HepG2 (cell line): ENCODE measurements around the gene ATG4B. TPM values are rescaled to one million over a fixed set of nuclear protein-coding genes. Genes with fewer than 3 reads are reported as not detected.

Experiments
- BORCS8-MEF2B ChIP-seq: sonication (generic); formaldehyde crosslinking; IDR thresholded peaks from 2 replicates; pipeline ENCODE4 v1.8.0; 2022; ENCODE audit warnings: mild to moderate bottlenecking, missing genetic modification reagents
- CAMTA2 ChIP-seq: sonication (generic); formaldehyde crosslinking; IDR thresholded peaks from 2 replicates; pipeline ENCODE4 v1.4.0; 2020; ENCODE audit warnings: mild to moderate bottlenecking, missing genetic modification reagents, borderline replicate concordance
- CENPX ChIP-seq: sonication (generic); formaldehyde crosslinking; IDR thresholded peaks from 2 replicates; pipeline ENCODE4 v1.9.0; 2021; ENCODE audit warnings: mild to moderate bottlenecking, missing genetic modification reagents, moderate library complexity
- CHD4 ChIP-seq: fragments of 200-600 bp; sonication (generic); IDR thresholded peaks from 2 replicates; pipeline ENCODE4 v1.7.0; 2017; ENCODE audit warnings: mild to moderate bottlenecking, low read length, borderline replicate concordance
- FOSL1 ChIP-seq: sonication (generic); formaldehyde crosslinking; IDR thresholded peaks from 2 replicates; pipeline ENCODE4 v1.9.0; 2021; ENCODE audit warnings: missing genetic modification reagents, borderline replicate concordance
- HHEX ChIP-seq: IDR thresholded peaks from 2 replicates; pipeline ENCODE4 v1.6.1; 2016; ENCODE audit warnings: control low read depth
- HMG20B ChIP-seq: conservative IDR thresholded peaks from 2 replicates; pipeline ENCODE4 v1.6.1; 2016; ENCODE audit warnings: missing genetic modification reagents, missing compliant biosample characterization
- IKZF4 ChIP-seq: sonication (generic); formaldehyde crosslinking; IDR thresholded peaks from 2 replicates; pipeline ENCODE4 v1.5.1; 2020; ENCODE audit warnings: borderline replicate concordance, mild to moderate bottlenecking, low read depth, missing genetic modification reagents; ENCODE audit errors: not compliant biosample characterization
- KLF11 ChIP-seq: IDR thresholded peaks from 2 replicates; pipeline ENCODE4 v1.6.1; 2016; ENCODE audit warnings: missing compliant biosample characterization
- PHB2 ChIP-seq: fragments of 450-650 bp; IDR thresholded peaks from 2 replicates; pipeline ENCODE4 v1.6.1; 2018; ENCODE audit not compliant: partially characterized antibody
- POLR2AphosphoS2 ChIP-seq: IDR thresholded peaks from 2 replicates; pipeline ENCODE4 v1.6.1; 2011; ENCODE audit warnings: low read depth, low read length, improper control_type of control experiment
- SAFB2 ChIP-seq: sonication (generic); formaldehyde crosslinking; IDR thresholded peaks from 2 replicates; pipeline ENCODE4 v1.5.1; 2020; ENCODE audit warnings: missing genetic modification reagents, low read depth, mild to moderate bottlenecking, borderline replicate concordance
- ZBTB7A ChIP-seq: sonication (generic); formaldehyde crosslinking; IDR thresholded peaks from 2 replicates; pipeline ENCODE4 v1.8.0; 2022; ENCODE audit warnings: mild to moderate bottlenecking, missing genetic modification reagents
- ZFP82 ChIP-seq: sonication (generic); formaldehyde crosslinking; IDR thresholded peaks from 2 replicates; pipeline ENCODE4 v1.5.1; 2020; ENCODE audit warnings: mild to moderate bottlenecking, missing genetic modification reagents, borderline replicate concordance
- ZNF343 ChIP-seq: sonication (generic); formaldehyde crosslinking; IDR thresholded peaks from 2 replicates; pipeline ENCODE4 v1.4.0; 2020; ENCODE audit warnings: mild to moderate bottlenecking, missing genetic modification reagents
- ZNF367 ChIP-seq: sonication (generic); formaldehyde crosslinking; IDR thresholded peaks from 2 replicates; pipeline ENCODE4 v1.4.0; 2020; ENCODE audit warnings: missing genetic modification reagents, borderline replicate concordance
- ZNF749 ChIP-seq: sonication (generic); formaldehyde crosslinking; IDR thresholded peaks from 2 replicates; pipeline ENCODE4 v1.8.0; 2022; ENCODE audit warnings: mild to moderate bottlenecking, missing genetic modification reagents, moderate library complexity, borderline replicate concordance
- polyA plus RNA-seq, 8 experiments: library from polyadenylated mRNA; depleted of rRNA in 3 of 8; stranded (reverse) in 7 of 8; unstranded in 1 of 8; fragments of >200 nt; fragmentation: Illumina TruSeq in 4 of 8; extraction: Trizol in 4 of 8; gene quantifications; 2 replicates each; pipeline versions ENCODE4 v1.2.1 to v1.2.3, GENCODE V29; 2011 to 2016; ENCODE audit warnings: low read depth in 4 of 8, missing spikeins in 1 of 8, mixed read lengths in 1 of 8; ENCODE audit not compliant: insufficient read depth in 1 of 8
- total RNA-seq, 5 experiments: library from RNA; depleted of rRNA; stranded (reverse); fragments of >200 nt; fragmentation: Illumina TruSeq; extraction: Trizol; gene quantifications; 2 replicates each; pipeline ENCODE4 v1.2.3, GENCODE V29; 2016; ENCODE audit warnings: low read depth in 1 of 5
- TF ChIP-seq, protein P1 (sequence below): sonication (generic); formaldehyde crosslinking; IDR thresholded peaks from 2 replicates; pipeline ENCODE4 v1.5.1; 2020; ENCODE audit warnings: missing genetic modification reagents, mild to moderate bottlenecking, borderline replicate concordance
- TF ChIP-seq, protein P2 (sequence below): IDR thresholded peaks from 2 replicates; pipeline ENCODE4 v1.6.1; 2016
- TF ChIP-seq, protein P3 (sequence below): sonication (generic); formaldehyde crosslinking; IDR thresholded peaks from 2 replicates; pipeline ENCODE4 v1.5.0; 2020; ENCODE audit warnings: mild to moderate bottlenecking, missing genetic modification reagents, borderline replicate concordance

The ATG4B gene
- total and polyA plus RNA-seq, 2 of the 13 experiments (the other 11 are each of a cell fraction or from before 2014, with no cell fraction given) = 95.5 to 239 TPM

DNA sequence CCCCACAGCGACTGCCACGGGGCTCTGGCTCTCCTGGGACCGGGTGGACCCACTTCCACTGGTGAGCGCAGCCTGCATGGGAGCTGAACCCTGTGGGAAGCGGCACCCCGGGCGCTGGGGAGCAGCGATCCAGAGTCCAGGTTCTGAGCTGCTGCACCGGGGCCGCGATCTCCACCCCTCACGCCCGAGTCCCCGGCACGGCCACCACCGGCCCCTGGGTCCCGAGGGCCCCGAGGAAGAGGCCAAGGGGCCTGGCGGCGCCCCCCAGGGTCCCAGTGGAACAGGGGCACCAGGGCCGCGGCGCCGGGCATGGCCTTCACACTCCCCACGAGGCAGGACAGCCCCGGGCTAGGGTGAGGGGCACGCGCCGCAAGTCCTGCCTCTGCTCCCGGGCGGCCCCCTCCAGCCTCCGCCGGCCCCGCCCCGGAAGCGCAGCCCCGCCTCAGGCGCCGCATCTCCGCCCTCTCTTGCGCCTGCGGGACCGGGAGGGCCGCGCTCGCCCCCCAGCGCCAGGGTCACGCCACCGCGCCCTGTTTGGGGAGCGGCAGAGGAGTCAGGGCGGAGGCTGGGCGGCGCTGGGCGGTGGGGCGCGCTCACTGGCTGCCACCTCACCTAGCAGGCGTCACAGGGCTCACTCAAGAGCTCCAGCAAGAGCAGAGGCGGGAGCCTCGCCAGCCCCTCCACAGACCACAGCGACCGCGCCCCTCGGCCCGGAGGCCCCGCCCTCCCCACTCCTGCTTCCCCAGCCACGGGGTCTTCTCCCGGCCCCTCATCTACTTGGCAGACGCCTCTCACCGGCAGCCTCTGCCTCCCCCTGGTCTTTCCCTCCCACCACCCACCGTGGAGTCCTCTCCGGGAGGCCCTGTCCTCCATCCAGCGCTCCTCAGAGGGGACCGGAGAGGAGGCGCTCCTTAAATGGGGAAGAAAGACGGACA lies 27.4 kb upstream of the ATG4B start (continued):
- TF ChIP-seq SAFB2 (peak; percentile 99), CAMTA2 (CRISPR knock-in tag) (peak; percentile 20; the same call in 1 of the 2 replicates), CENPX (no peak), FOSL1 (CRISPR knock-in tag) (no peak), ZBTB7A (CRISPR knock-in tag) (no peak), HHEX (CRISPR knock-in tag) (no peak), ZNF343 (CRISPR knock-in tag) (no peak), IKZF4 (peak; percentile 17), ZNF367 (CRISPR knock-in tag) (peak; percentile 53; the same call in 1 of the 2 replicates), HMG20B (CRISPR knock-in tag) (0 out of 2 replicates have a peak, but pooled peaks have one; percentile 19), BORCS8-MEF2B (CRISPR knock-in tag) (peak; percentile 86; the same call in 1 of the 2 replicates), ZFP82 (CRISPR knock-in tag) (peak; percentile 87; the same call in 1 of the 2 replicates), ZNF749 (CRISPR knock-in tag) (peak; percentile 94; the same call in 1 of the 2 replicates), PHB2 (no peak), KLF11 (CRISPR knock-in tag) (no peak; the same call in 1 of the 2 replicates), POLR2AphosphoS2 (no peak), CHD4 (no peak)
- TF ChIP-seq, protein P1, sequence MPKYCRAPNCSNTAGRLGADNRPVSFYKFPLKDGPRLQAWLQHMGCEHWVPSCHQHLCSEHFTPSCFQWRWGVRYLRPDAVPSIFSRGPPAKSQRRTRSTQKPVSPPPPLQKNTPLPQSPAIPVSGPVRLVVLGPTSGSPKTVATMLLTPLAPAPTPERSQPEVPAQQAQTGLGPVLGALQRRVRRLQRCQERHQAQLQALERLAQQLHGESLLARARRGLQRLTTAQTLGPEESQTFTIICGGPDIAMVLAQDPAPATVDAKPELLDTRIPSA = no peak
- TF ChIP-seq, protein P2, sequence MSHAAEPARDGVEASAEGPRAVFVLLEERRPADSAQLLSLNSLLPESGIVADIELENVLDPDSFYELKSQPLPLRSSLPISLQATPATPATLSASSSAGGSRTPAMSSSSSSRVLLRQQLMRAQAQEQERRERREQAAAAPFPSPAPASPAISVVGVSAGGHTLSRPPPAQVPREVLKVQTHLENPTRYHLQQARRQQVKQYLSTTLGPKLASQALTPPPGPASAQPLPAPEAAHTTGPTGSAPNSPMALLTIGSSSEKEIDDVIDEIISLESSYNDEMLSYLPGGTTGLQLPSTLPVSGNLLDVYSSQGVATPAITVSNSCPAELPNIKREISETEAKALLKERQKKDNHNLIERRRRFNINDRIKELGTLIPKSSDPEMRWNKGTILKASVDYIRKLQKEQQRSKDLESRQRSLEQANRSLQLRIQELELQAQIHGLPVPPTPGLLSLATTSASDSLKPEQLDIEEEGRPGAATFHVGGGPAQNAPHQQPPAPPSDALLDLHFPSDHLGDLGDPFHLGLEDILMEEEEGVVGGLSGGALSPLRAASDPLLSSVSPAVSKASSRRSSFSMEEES (CRISPR knock-in tag) = peak; percentile 50; the same call in 1 of the 2 replicates
- TF ChIP-seq, protein P3, sequence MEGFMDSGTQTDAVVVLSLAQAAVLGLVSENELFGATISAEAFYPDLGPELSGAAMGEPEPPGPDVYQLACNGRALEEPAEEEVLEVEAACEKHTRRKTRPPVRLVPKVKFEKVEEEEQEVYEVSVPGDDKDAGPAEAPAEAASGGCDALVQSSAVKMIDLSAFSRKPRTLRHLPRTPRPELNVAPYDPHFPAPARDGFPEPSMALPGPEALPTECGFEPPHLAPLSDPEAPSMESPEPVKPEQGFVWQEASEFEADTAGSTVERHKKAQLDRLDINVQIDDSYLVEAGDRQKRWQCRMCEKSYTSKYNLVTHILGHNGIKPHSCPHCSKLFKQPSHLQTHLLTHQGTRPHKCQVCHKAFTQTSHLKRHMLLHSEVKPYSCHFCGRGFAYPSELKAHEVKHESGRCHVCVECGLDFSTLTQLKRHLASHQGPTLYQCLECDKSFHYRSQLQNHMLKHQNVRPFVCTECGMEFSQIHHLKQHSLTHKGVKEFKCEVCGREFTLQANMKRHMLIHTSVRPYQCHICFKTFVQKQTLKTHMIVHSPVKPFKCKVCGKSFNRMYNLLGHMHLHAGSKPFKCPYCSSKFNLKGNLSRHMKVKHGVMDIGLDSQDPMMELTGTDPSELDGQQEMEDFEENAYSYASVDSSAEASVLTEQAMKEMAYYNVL (CRISPR knock-in tag) = peak; percentile 76
